SK-N-SH treated with all-trans-retinoic acid at 6 μM for 48 hours (cell line): Measurements from ENCODE around the gene PALS2.

Source experiments
- ATAC-seq: fragments of 200-7000 bp; cut with Tn5 transposase; 3 replicates; pipeline ENCODE4 v1.9.1; 2020; ENCODE audit warnings: mild to moderate bottlenecking, moderate library complexity
- BACH2 ChIP-seq: fragments of 250-450 bp; sonication (Bioruptor Pico); IDR thresholded peaks from 2 replicates; pipeline ENCODE4 v1.9.0; 2021; ENCODE audit warnings: mild to moderate bottlenecking, borderline replicate concordance
- CSDC2 ChIP-seq: fragments of 250-450 bp; sonication (Bioruptor Pico); IDR thresholded peaks from 2 replicates; pipeline ENCODE4 v1.5.0; 2020; ENCODE audit warnings: mild to moderate bottlenecking, moderate library complexity
- ESRRG ChIP-seq: fragments of 250-450 bp; sonication (Bioruptor Pico); IDR thresholded peaks from 2 replicates; pipeline ENCODE4 v1.6.1; 2021; ENCODE audit warnings: mild to moderate bottlenecking
- GLIS3 ChIP-seq: fragments of 250-450 bp; sonication (Bioruptor Pico); IDR thresholded peaks from 2 replicates; pipeline ENCODE4 v1.5.0; 2020; ENCODE audit warnings: mild to moderate bottlenecking, moderate library complexity
- ISL1 ChIP-seq: fragments of 250-450 bp; sonication (Bioruptor Pico); IDR thresholded peaks from 2 replicates; pipeline ENCODE4 v2.1.2; 2022; ENCODE audit warnings: mild to moderate bottlenecking, moderate library complexity
- OSR1 ChIP-seq: fragments of 250-450 bp; sonication (Bioruptor Pico); IDR thresholded peaks from 2 replicates; pipeline ENCODE4 v1.8.0; 2022; ENCODE audit warnings: moderate library complexity, mild to moderate bottlenecking, inconsistent platforms
- PATZ1 ChIP-seq: fragments of 250-450 bp; sonication (Bioruptor Pico); IDR thresholded peaks from 2 replicates; pipeline ENCODE4 v1.8.0; 2020; ENCODE audit warnings: mild to moderate bottlenecking, moderate library complexity, borderline replicate concordance
- PPARA ChIP-seq: fragments of 250-450 bp; sonication (Bioruptor Pico); IDR thresholded peaks from 2 replicates; pipeline ENCODE4 v1.5.0; 2020; ENCODE audit warnings: mild to moderate bottlenecking, borderline replicate concordance
- SNAI2 ChIP-seq: fragments of 250-450 bp; sonication (Bioruptor Pico); IDR thresholded peaks from 2 replicates; pipeline ENCODE4 v1.5.0; 2020; ENCODE audit warnings: mild to moderate bottlenecking, moderate library complexity
- TSHZ2 ChIP-seq: fragments of 250-450 bp; sonication (Bioruptor Pico); IDR thresholded peaks from 2 replicates; pipeline ENCODE4 v1.5.0; 2020; ENCODE audit warnings: mild to moderate bottlenecking, moderate library complexity
- ZC3H10 ChIP-seq: fragments of 250-450 bp; sonication (Bioruptor Pico); IDR thresholded peaks from 2 replicates; pipeline ENCODE4 v1.5.1; 2021; ENCODE audit warnings: mild to moderate bottlenecking, moderate library complexity
- ZFP3 ChIP-seq: fragments of 250-450 bp; sonication (Bioruptor Pico); IDR thresholded peaks from 2 replicates; pipeline ENCODE4 v1.5.0; 2020; ENCODE audit warnings: mild to moderate bottlenecking, moderate library complexity
- ZFP30 ChIP-seq: fragments of 450-650 bp; formaldehyde crosslinking; IDR thresholded peaks from 2 replicates; pipeline ENCODE4 v1.5.0; 2022; ENCODE audit warnings: mild to moderate bottlenecking, moderate library complexity
- ZNF565 ChIP-seq: fragments of 450-650 bp; formaldehyde crosslinking; conservative IDR thresholded peaks from 2 replicates; pipeline ENCODE4 v1.5.0; 2020; ENCODE audit warnings: low read depth, mild to moderate bottlenecking, moderate library complexity
- ZNF8 ChIP-seq: fragments of 450-650 bp; formaldehyde crosslinking; IDR thresholded peaks from 2 replicates; pipeline ENCODE4 v1.5.0; 2020; ENCODE audit warnings: mild to moderate bottlenecking, moderate library complexity
- TF ChIP-seq, protein P1 (sequence below): fragments of 250-450 bp; sonication (Bioruptor Pico); IDR thresholded peaks from 2 replicates; pipeline ENCODE4 v1.5.1; 2020; ENCODE audit warnings: low read depth, mild to moderate bottlenecking, moderate library complexity
- TF ChIP-seq, protein P2 (sequence below): fragments of 250-450 bp; sonication (Bioruptor Pico); IDR thresholded peaks from 2 replicates; pipeline ENCODE4 v1.5.1; 2021; ENCODE audit warnings: mild to moderate bottlenecking, moderate library complexity

The PALS2 gene

DNA sequence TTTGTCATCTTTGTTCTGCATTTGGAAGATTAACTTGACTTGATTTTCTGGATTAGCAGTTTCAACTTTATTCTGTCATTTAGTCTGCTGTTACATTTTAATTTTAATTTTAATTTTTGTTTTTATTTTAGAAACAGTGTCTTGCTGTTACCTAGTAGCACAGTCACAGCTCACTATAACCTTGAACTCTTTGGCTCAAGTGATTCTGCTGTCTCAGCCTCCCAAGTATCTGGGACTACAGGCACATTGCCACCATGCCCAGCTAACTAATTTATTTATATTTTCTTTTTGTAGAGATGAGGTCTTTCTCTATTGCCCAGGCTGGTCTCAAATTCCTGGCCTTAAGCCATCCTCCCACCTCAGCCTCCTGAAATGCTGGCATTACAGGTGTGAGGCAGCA, 35.3 kb downstream of the PALS2 start (continued):
- TF ChIP-seq PATZ1 (CRISPR knock-in tag), result no peak

- no peak for ATAC-seq
- TF ChIP-seq OSR1, result no peak
- no peak for TF ChIP-seq ZFP3 (CRISPR knock-in tag)
- TF ChIP-seq TSHZ2 (CRISPR knock-in tag), result no peak
- no peak for TF ChIP-seq ZNF565 (CRISPR knock-in tag)
- TF ChIP-seq, protein P1, sequence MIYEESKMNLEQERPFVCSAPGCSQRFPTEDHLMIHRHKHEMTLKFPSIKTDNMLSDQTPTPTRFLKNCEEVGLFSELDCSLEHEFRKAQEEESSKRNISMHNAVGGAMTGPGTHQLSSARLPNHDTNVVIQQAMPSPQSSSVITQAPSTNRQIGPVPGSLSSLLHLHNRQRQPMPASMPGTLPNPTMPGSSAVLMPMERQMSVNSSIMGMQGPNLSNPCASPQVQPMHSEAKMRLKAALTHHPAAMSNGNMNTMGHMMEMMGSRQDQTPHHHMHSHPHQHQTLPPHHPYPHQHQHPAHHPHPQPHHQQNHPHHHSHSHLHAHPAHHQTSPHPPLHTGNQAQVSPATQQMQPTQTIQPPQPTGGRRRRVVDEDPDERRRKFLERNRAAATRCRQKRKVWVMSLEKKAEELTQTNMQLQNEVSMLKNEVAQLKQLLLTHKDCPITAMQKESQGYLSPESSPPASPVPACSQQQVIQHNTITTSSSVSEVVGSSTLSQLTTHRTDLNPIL (CRISPR knock-in tag), result no peak
- TF ChIP-seq BACH2 (CRISPR knock-in tag), result no peak
- TF ChIP-seq ESRRG (CRISPR knock-in tag), result no peak
- no peak for TF ChIP-seq SNAI2 (CRISPR knock-in tag)
- no peak for TF ChIP-seq ZNF8 (CRISPR knock-in tag)
- TF ChIP-seq CSDC2 (CRISPR knock-in tag), result no peak
- no peak for TF ChIP-seq ISL1
- no peak for TF ChIP-seq PPARA
Observed at GRCh38 chr7:24609059-24609458, 35.8 kb downstream of the PALS2 start.

- TF ChIP-seq ZFP3 (CRISPR knock-in tag) (no peak), TSHZ2 (CRISPR knock-in tag) (no peak), ESRRG (CRISPR knock-in tag) (no peak)
- TF ChIP-seq, protein P2, sequence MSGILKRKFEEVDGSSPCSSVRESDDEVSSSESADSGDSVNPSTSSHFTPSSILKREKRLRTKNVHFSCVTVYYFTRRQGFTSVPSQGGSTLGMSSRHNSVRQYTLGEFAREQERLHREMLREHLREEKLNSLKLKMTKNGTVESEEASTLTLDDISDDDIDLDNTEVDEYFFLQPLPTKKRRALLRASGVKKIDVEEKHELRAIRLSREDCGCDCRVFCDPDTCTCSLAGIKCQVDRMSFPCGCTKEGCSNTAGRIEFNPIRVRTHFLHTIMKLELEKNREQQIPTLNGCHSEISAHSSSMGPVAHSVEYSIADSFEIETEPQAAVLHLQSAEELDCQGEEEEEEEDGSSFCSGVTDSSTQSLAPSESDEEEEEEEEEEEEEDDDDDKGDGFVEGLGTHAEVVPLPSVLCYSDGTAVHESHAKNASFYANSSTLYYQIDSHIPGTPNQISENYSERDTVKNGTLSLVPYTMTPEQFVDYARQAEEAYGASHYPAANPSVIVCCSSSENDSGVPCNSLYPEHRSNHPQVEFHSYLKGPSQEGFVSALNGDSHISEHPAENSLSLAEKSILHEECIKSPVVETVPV (CRISPR knock-in tag), result no peak
- no peak for ATAC-seq
Observed at GRCh38 chr7:24609570-24609969, 36.3 kb downstream of the PALS2 start.

DNA sequence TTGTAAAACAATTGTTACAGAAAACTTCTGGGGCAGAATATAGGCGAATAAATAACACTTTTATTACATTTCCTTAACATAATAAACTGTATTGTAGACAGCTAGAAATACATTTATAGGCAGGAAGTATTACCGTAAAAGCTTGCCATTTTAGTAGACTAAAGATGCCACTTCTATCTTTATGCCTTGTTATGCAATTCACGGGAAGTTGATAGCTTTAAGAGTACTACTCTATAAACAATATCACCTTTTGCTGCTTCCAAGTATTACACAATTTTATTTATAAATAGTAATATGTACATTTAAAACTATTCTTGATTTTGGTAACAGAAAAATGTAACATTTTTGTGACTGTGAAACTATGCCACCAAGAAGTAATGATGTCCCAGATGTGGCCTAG, 37.9 kb downstream of the PALS2 start:
- ATAC-seq, result no peak
- TF ChIP-seq ESRRG (CRISPR knock-in tag) (no peak), ZNF565 (CRISPR knock-in tag) (no peak), GLIS3 (CRISPR knock-in tag) (no peak), CSDC2 (CRISPR knock-in tag) (no peak), ZFP3 (CRISPR knock-in tag) (no peak), BACH2 (CRISPR knock-in tag) (no peak), ZC3H10 (CRISPR knock-in tag) (no peak), ISL1 (no peak), ZFP30 (no peak), OSR1 (no peak), SNAI2 (CRISPR knock-in tag) (no peak), PATZ1 (CRISPR knock-in tag) (no peak)
- TF ChIP-seq, protein P2 (CRISPR knock-in tag), result no peak
- TF ChIP-seq, protein P1 (CRISPR knock-in tag), result no peak
- TF ChIP-seq, all 23 proteins: peak for 0
